SK-N-SH treated with all-trans-retinoic acid at 6 μM for 48 hours (cell line): ENCODE data around the gene LYRM7.

Experiments used
- ATAC-seq: fragments of 200-7000 bp; cut with Tn5 transposase; 3 replicates; pipeline ENCODE4 v1.9.1; 2020; ENCODE audit warnings: mild to moderate bottlenecking, moderate library complexity
- ARNTL ChIP-seq: fragments of 450-650 bp; formaldehyde crosslinking; IDR thresholded peaks from 2 replicates; pipeline ENCODE4 v1.5.0; 2020; ENCODE audit warnings: low read depth, mild to moderate bottlenecking, moderate library complexity, borderline replicate concordance
- BACH2 ChIP-seq: fragments of 250-450 bp; sonication (Bioruptor Pico); IDR thresholded peaks from 2 replicates; pipeline ENCODE4 v1.9.0; 2021; ENCODE audit warnings: mild to moderate bottlenecking, borderline replicate concordance
- CSDC2 ChIP-seq: fragments of 250-450 bp; sonication (Bioruptor Pico); IDR thresholded peaks from 2 replicates; pipeline ENCODE4 v1.5.0; 2020; ENCODE audit warnings: mild to moderate bottlenecking, moderate library complexity
- ESRRG ChIP-seq: fragments of 250-450 bp; sonication (Bioruptor Pico); IDR thresholded peaks from 2 replicates; pipeline ENCODE4 v1.6.1; 2021; ENCODE audit warnings: mild to moderate bottlenecking
- GLIS3 ChIP-seq: fragments of 250-450 bp; sonication (Bioruptor Pico); IDR thresholded peaks from 2 replicates; pipeline ENCODE4 v1.5.0; 2020; ENCODE audit warnings: mild to moderate bottlenecking, moderate library complexity
- ISL1 ChIP-seq: fragments of 250-450 bp; sonication (Bioruptor Pico); IDR thresholded peaks from 2 replicates; pipeline ENCODE4 v2.1.2; 2022; ENCODE audit warnings: mild to moderate bottlenecking, moderate library complexity
- OSR1 ChIP-seq: fragments of 250-450 bp; sonication (Bioruptor Pico); IDR thresholded peaks from 2 replicates; pipeline ENCODE4 v1.8.0; 2022; ENCODE audit warnings: moderate library complexity, mild to moderate bottlenecking, inconsistent platforms
- PPARA ChIP-seq: fragments of 250-450 bp; sonication (Bioruptor Pico); IDR thresholded peaks from 2 replicates; pipeline ENCODE4 v1.5.0; 2020; ENCODE audit warnings: mild to moderate bottlenecking, borderline replicate concordance
- RARB ChIP-seq: fragments of 250-450 bp; sonication (Bioruptor Pico); IDR thresholded peaks from 2 replicates; pipeline ENCODE4 v1.8.0; 2021; ENCODE audit warnings: mild to moderate bottlenecking, moderate library complexity
- SNAI2 ChIP-seq: fragments of 250-450 bp; sonication (Bioruptor Pico); IDR thresholded peaks from 2 replicates; pipeline ENCODE4 v1.5.0; 2020; ENCODE audit warnings: mild to moderate bottlenecking, moderate library complexity
- TCF4 ChIP-seq: fragments of 250-450 bp; sonication (Bioruptor Pico); IDR thresholded peaks from 2 replicates; pipeline ENCODE4 v1.8.0; 2021; ENCODE audit warnings: mild to moderate bottlenecking, moderate library complexity, borderline replicate concordance
- TOX ChIP-seq: fragments of 250-450 bp; sonication (Bioruptor Pico); IDR thresholded peaks from 2 replicates; pipeline ENCODE4 v1.8.0; 2021; ENCODE audit warnings: mild to moderate bottlenecking, moderate library complexity, borderline replicate concordance
- ZC3H10 ChIP-seq: fragments of 250-450 bp; sonication (Bioruptor Pico); IDR thresholded peaks from 2 replicates; pipeline ENCODE4 v1.5.1; 2021; ENCODE audit warnings: mild to moderate bottlenecking, moderate library complexity
- ZFP3 ChIP-seq: fragments of 250-450 bp; sonication (Bioruptor Pico); IDR thresholded peaks from 2 replicates; pipeline ENCODE4 v1.5.0; 2020; ENCODE audit warnings: mild to moderate bottlenecking, moderate library complexity
- ZNF565 ChIP-seq: fragments of 450-650 bp; formaldehyde crosslinking; conservative IDR thresholded peaks from 2 replicates; pipeline ENCODE4 v1.5.0; 2020; ENCODE audit warnings: low read depth, mild to moderate bottlenecking, moderate library complexity
- ZNF70 ChIP-seq: fragments of 450-650 bp; formaldehyde crosslinking; IDR thresholded peaks from 2 replicates; pipeline ENCODE4 v1.5.0; 2020; ENCODE audit warnings: mild to moderate bottlenecking, moderate library complexity
- ZNF8 ChIP-seq: fragments of 450-650 bp; formaldehyde crosslinking; IDR thresholded peaks from 2 replicates; pipeline ENCODE4 v1.5.0; 2020; ENCODE audit warnings: mild to moderate bottlenecking, moderate library complexity
- TF ChIP-seq, protein P1 (sequence below): fragments of 250-450 bp; sonication (Bioruptor Pico); IDR thresholded peaks from 2 replicates; pipeline ENCODE4 v1.5.1; 2020; ENCODE audit warnings: low read depth, mild to moderate bottlenecking, moderate library complexity
- TF ChIP-seq, protein P2 (sequence below): fragments of 250-450 bp; sonication (Bioruptor Pico); IDR thresholded peaks from 2 replicates; pipeline ENCODE4 v1.5.1; 2021; ENCODE audit warnings: mild to moderate bottlenecking, moderate library complexity
- TF ChIP-seq, protein P3 (sequence below): fragments of 250-450 bp; sonication (Bioruptor Pico); IDR thresholded peaks from 2 replicates; pipeline ENCODE4 v1.8.0; 2020; ENCODE audit warnings: mild to moderate bottlenecking, moderate library complexity, borderline replicate concordance
- TF ChIP-seq, protein P4 (sequence below): fragments of 250-450 bp; sonication (Bioruptor Pico); IDR thresholded peaks from 2 replicates; pipeline ENCODE4 v1.5.0; 2020; ENCODE audit warnings: mild to moderate bottlenecking, moderate library complexity
- TF ChIP-seq, protein P5 (sequence below): fragments of 250-450 bp; sonication (Bioruptor Pico); IDR thresholded peaks from 2 replicates; pipeline ENCODE4 v1.8.0; 2021; ENCODE audit warnings: low read depth, mild to moderate bottlenecking, moderate library complexity, borderline replicate concordance

Gene LYRM7

DNA sequence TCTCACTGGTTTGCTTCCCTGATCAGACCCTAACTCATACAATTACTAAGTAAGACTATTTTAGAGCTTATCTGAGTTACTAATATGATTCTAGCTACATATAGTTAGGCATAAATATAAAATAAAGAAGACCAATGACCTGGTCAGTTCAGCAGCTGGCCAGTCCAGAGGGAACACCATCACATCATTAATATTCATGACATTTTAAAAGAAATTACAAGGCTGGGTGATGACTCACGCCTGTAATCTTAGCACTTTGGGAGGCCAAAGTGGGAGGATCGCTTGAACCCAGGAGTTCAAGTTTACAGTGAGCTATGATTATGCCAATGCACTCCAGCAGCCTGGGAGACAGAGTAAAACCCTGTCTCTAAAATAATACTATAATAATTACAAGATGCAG lies 56.2 kb downstream of the LYRM7 start:
- TF ChIP-seq ZNF8 (CRISPR knock-in tag): no peak
- TF ChIP-seq ZFP3 (CRISPR knock-in tag): no peak
- no peak for TF ChIP-seq PPARA (CRISPR knock-in tag)
- TF ChIP-seq, protein P1, sequence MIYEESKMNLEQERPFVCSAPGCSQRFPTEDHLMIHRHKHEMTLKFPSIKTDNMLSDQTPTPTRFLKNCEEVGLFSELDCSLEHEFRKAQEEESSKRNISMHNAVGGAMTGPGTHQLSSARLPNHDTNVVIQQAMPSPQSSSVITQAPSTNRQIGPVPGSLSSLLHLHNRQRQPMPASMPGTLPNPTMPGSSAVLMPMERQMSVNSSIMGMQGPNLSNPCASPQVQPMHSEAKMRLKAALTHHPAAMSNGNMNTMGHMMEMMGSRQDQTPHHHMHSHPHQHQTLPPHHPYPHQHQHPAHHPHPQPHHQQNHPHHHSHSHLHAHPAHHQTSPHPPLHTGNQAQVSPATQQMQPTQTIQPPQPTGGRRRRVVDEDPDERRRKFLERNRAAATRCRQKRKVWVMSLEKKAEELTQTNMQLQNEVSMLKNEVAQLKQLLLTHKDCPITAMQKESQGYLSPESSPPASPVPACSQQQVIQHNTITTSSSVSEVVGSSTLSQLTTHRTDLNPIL: no peak
- no peak for TF ChIP-seq SNAI2 (CRISPR knock-in tag)
- no peak for TF ChIP-seq OSR1 (CRISPR knock-in tag)
- no peak for TF ChIP-seq ARNTL
- TF ChIP-seq RARB (CRISPR knock-in tag): no peak
- TF ChIP-seq ZNF70 (CRISPR knock-in tag): no peak
- TF ChIP-seq, protein P2, sequence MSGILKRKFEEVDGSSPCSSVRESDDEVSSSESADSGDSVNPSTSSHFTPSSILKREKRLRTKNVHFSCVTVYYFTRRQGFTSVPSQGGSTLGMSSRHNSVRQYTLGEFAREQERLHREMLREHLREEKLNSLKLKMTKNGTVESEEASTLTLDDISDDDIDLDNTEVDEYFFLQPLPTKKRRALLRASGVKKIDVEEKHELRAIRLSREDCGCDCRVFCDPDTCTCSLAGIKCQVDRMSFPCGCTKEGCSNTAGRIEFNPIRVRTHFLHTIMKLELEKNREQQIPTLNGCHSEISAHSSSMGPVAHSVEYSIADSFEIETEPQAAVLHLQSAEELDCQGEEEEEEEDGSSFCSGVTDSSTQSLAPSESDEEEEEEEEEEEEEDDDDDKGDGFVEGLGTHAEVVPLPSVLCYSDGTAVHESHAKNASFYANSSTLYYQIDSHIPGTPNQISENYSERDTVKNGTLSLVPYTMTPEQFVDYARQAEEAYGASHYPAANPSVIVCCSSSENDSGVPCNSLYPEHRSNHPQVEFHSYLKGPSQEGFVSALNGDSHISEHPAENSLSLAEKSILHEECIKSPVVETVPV (CRISPR knock-in tag): no peak
- TF ChIP-seq CSDC2 (CRISPR knock-in tag): no peak
- TF ChIP-seq, protein P3, sequence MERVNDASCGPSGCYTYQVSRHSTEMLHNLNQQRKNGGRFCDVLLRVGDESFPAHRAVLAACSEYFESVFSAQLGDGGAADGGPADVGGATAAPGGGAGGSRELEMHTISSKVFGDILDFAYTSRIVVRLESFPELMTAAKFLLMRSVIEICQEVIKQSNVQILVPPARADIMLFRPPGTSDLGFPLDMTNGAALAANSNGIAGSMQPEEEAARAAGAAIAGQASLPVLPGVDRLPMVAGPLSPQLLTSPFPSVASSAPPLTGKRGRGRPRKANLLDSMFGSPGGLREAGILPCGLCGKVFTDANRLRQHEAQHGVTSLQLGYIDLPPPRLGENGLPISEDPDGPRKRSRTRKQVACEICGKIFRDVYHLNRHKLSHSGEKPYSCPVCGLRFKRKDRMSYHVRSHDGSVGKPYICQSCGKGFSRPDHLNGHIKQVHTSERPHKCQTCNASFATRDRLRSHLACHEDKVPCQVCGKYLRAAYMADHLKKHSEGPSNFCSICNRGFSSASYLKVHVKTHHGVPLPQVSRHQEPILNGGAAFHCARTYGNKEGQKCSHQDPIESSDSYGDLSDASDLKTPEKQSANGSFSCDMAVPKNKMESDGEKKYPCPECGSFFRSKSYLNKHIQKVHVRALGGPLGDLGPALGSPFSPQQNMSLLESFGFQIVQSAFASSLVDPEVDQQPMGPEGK (CRISPR knock-in tag): no peak
- TF ChIP-seq BACH2 (CRISPR knock-in tag): no peak
- no peak for ATAC-seq

DNA sequence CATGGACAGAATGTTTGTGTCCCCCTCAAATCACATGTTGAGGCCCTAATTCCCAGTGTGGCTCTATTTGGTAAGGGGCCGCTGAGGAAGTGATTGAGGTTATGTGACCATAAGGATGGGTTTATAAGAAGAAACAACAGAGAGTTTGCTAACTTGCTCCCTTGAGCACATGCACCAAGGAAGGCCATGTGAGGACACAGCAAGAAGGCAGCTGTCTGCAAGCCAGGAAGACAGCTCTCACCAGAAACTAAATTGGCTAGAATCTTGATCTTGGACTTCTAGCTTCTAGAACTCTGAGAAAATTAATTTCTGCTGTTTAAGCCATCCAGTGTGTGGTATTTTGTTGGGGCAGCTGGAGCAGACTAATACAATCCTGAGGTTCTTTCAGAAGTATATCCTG lies 57.9 kb downstream of the LYRM7 start:
- no peak for ATAC-seq
- no peak for TF ChIP-seq RARB (CRISPR knock-in tag)
- no peak for TF ChIP-seq ARNTL
- no peak for TF ChIP-seq TCF4 (CRISPR knock-in tag)
- TF ChIP-seq ZNF8 (CRISPR knock-in tag): no peak
- no peak for TF ChIP-seq PPARA (CRISPR knock-in tag)

DNA sequence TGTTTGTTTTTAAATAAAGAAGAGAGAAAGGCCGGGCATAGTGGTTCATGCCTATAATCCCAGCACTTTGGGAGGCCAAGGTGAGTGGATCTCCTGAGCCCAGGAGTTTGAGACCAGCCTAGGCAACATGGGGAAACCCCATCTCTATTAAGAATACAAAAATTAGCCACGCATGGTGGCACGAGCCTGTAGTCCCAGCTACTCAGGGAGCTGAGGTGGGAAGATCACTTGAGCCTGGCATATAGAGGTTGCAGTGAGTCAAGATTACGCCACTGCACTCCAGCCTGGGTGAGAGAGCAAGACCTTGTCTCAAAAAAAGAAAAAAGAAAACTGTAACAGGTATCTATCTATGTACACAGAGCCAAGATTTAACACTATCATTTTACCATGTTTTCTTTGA lies 58.9 kb downstream of the LYRM7 start:
- no peak for TF ChIP-seq ZNF565
- ATAC-seq: no peak

DNA sequence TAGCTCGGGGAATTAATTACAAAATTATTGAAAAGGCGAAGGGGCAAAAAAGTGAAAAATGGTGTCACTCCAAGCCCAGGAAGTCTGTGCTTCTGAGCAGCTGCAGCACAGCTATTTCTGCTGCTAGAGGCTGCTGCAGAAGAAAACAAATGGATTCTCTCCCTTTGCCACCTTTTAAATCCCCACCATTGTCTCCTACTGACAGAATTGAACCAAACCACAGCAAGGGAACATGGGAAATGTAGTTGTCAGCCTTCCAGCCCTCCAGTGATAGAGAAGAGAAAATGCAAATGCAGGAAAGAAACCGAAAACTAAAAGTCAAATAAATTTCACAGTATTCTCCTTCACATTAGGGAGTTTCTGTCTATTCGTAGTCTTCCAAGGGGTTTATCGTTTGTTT lies 59.7 kb downstream of the LYRM7 start:
- ATAC-seq: peak; percentile 55; the same call in 1 of the 3 replicates
- TF ChIP-seq ZC3H10 (CRISPR knock-in tag) (no peak), ESRRG (CRISPR knock-in tag) (no peak), GLIS3 (no peak), OSR1 (CRISPR knock-in tag) (no peak)

DNA sequence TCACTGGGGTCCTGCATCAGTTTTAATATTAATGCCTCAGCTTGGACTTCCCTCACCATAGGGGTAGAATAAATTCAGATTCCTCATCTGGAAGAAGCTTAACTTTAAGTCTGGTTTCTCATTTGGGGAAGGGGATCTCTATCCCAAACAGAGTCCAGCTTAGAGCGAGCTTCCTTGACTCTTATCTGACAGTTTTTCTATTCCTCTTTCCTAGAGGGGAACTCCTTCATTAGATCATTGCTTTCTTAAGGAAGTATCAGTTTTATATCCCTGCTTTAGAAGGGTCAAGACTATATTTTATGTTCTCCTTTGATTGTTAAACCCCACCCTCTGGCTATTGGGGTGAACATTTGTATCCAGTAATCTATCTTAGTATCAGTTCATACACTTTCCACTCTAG lies 68.9 kb downstream of the LYRM7 start:
- no peak for ATAC-seq
- TF ChIP-seq TCF4 (CRISPR knock-in tag) (no peak), SNAI2 (CRISPR knock-in tag) (no peak), ISL1 (no peak), ZNF8 (CRISPR knock-in tag) (no peak), RARB (CRISPR knock-in tag) (no peak), ZNF70 (CRISPR knock-in tag) (no peak), BACH2 (CRISPR knock-in tag) (no peak), ESRRG (CRISPR knock-in tag) (no peak), ZFP3 (CRISPR knock-in tag) (no peak), GLIS3 (no peak), ARNTL (no peak), OSR1 (CRISPR knock-in tag) (no peak), ZNF565 (no peak), TOX (CRISPR knock-in tag) (no peak), CSDC2 (CRISPR knock-in tag) (no peak)
- TF ChIP-seq, protein P2 (CRISPR knock-in tag): no peak
- TF ChIP-seq, protein P1: no peak
- TF ChIP-seq, protein P4, sequence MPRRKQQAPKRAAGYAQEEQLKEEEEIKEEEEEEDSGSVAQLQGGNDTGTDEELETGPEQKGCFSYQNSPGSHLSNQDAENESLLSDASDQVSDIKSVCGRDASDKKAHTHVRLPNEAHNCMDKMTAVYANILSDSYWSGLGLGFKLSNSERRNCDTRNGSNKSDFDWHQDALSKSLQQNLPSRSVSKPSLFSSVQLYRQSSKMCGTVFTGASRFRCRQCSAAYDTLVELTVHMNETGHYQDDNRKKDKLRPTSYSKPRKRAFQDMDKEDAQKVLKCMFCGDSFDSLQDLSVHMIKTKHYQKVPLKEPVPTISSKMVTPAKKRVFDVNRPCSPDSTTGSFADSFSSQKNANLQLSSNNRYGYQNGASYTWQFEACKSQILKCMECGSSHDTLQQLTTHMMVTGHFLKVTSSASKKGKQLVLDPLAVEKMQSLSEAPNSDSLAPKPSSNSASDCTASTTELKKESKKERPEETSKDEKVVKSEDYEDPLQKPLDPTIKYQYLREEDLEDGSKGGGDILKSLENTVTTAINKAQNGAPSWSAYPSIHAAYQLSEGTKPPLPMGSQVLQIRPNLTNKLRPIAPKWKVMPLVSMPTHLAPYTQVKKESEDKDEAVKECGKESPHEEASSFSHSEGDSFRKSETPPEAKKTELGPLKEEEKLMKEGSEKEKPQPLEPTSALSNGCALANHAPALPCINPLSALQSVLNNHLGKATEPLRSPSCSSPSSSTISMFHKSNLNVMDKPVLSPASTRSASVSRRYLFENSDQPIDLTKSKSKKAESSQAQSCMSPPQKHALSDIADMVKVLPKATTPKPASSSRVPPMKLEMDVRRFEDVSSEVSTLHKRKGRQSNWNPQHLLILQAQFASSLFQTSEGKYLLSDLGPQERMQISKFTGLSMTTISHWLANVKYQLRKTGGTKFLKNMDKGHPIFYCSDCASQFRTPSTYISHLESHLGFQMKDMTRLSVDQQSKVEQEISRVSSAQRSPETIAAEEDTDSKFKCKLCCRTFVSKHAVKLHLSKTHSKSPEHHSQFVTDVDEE: no peak
- TF ChIP-seq, protein P5, sequence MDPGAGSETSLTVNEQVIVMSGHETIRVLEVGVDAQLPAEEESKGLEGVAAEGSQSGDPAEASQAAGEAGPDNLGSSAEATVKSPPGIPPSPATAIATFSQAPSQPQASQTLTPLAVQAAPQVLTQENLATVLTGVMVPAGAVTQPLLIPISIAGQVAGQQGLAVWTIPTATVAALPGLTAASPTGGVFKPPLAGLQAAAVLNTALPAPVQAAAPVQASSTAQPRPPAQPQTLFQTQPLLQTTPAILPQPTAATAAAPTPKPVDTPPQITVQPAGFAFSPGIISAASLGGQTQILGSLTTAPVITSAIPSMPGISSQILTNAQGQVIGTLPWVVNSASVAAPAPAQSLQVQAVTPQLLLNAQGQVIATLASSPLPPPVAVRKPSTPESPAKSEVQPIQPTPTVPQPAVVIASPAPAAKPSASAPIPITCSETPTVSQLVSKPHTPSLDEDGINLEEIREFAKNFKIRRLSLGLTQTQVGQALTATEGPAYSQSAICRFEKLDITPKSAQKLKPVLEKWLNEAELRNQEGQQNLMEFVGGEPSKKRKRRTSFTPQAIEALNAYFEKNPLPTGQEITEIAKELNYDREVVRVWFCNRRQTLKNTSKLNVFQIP (CRISPR knock-in tag): no peak
